Endothelial cell of umbilical vein (primary cell): ENCODE data around the gene FANCC.

Experiments used
- EZH2 ChIP-seq: IDR thresholded peaks from 2 replicates; pipeline ENCODE4 v1.6.1; 2012; ENCODE audit warnings: borderline replicate concordance, low read depth, mild to moderate bottlenecking, moderate library complexity, low read length, inconsistent platforms; ENCODE audit not compliant: severe bottlenecking
- TF ChIP-seq, protein P1 (sequence below), 2 donors: IDR thresholded peaks; 1 replicate in 1 of 2; 2 replicates in 1 of 2; pipeline ENCODE4 v1.5.1; 2011; ENCODE audit warnings: low read length in 2 of 2, mild to moderate bottlenecking in 2 of 2, moderate library complexity in 2 of 2, control low read depth in 1 of 2, inconsistent platforms in 1 of 2, low read depth in 1 of 2; ENCODE audit not compliant: insufficient read depth in 1 of 2; ENCODE audit errors: extremely low read depth in 1 of 2

DNA sequence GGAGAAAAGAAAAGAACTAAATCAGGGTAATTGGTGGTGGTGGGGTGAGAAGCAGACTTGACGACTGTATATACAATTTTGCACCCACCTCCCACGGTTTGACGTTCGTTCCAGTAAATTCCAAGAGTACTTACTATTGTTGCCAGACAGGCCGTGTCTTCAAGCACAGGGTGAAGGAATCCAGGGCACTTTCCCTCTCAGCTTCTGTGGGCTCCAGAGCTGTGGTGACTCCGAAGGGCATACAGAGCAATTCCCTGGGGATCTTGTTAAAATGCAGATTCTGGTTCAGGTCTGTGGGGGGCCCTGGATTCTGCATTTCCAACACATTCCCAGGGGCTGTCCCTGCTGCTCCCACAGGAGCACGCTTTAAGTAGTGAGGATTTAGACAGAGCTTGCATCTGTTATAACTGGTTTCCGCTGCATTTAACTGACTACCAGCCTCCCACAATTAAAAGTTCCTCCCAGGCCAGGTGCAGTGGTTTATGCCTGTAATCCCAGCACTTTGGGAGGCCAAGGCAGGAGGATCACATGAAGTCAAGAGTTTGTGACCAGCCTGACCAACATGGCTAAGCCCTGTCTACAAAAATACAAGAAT lies 49.3 kb upstream of the FANCC start:
- TF ChIP-seq, protein P1, sequence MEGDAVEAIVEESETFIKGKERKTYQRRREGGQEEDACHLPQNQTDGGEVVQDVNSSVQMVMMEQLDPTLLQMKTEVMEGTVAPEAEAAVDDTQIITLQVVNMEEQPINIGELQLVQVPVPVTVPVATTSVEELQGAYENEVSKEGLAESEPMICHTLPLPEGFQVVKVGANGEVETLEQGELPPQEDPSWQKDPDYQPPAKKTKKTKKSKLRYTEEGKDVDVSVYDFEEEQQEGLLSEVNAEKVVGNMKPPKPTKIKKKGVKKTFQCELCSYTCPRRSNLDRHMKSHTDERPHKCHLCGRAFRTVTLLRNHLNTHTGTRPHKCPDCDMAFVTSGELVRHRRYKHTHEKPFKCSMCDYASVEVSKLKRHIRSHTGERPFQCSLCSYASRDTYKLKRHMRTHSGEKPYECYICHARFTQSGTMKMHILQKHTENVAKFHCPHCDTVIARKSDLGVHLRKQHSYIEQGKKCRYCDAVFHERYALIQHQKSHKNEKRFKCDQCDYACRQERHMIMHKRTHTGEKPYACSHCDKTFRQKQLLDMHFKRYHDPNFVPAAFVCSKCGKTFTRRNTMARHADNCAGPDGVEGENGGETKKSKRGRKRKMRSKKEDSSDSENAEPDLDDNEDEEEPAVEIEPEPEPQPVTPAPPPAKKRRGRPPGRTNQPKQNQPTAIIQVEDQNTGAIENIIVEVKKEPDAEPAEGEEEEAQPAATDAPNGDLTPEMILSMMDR (IDR thresholded peaks at IDR 0.05; ENCODE audit: extremely low read depth in 1 of 2, insufficient read depth in 1 of 2, low read depth in 1 of 2, low read length in 2 of 2): no peak
- TF ChIP-seq EZH2: no peak
